OCI-M2 (cell line): ENCODE data around the gene PRM1.
"Not testable (repeated sequence)": the region's sequence is repeated elsewhere in the genome, so short reads cannot be mapped to it uniquely, and the experiment has no call there.

Experiments
- DNase-seq: peaks from one replicate; lab custom pipeline; 2025; ENCODE audit not compliant: unreplicated experiment; lab: John Stamatoyannopoulos, UW

The PRM1 gene

DNA sequence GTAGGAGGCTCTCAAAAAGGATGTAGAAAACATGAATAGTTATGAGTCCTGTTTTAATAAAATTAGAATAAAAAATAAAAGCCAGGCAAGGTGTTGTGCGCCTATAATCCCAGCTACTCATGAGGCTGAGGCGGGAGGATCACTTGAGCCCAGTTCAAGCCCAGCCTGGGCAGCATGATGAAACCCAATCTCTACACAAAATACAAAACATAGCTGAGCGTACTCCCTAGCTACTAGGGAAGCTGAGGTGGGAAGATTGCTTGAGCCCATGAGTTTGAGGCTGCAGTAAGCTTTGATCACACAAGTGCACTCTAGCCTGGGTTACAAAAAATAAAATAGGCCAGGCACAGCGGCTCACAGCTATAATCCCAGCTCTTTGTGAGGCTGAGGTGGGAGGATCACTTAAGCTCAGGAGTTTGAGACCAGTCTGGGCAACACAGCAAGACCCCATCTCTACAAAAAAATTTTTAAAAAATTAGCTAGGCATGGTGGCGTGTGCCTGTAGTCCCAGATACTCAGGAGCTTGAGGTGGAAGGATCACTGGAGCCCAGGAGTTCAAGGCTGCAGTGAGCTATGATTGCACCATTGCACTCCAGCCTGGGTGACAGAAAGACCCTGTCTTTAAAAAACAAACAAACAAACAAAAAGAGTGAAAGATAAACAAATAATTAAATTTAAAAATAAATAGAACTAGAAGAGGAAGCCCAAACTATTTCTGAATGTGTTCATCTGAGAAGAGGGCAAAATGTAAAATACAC lies 17.2 kb upstream of the PRM1 start:
- DNase-seq: no peak

GRCh38 chr16:11297492-11298142 lies 16.5 kb upstream of the PRM1 start:
- no peak for DNase-seq

DNA sequence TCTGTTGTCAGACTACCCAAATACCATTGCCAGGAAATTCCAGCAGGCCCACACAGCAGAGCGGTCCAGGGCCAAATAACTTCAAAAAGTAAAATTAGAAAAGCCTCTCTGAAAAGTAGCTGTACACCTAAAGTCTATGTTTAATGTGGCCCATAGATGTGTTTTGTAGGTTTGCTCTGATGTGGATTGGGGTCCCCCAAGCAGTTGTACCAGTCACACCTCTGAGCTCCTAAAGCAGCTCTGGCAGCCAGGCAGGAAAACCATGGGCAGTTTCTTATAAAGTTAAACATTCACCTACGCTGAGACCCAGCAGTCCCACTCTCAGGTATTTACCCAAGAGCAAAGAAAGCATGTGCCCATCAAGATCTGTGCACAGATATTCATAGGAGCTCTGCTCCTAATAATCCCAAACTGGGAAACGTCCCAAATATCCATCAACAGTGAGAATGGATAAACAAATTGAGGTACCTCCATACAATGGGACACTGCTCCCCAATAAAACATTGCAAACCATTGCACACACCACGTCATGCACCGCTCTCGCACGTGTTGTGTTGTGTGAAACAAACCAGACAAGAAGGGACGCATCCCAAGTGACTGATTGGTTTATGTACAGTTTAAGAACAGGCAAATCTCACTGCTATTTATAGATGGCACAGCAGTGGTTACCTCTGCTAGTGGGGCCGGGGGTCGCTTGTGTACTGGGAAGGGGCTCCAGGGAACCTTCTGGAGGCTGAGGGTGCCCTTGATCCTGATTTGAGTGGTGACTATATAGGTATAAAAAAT lies 15.8 kb upstream of the PRM1 start:
- no peak for DNase-seq

DNA sequence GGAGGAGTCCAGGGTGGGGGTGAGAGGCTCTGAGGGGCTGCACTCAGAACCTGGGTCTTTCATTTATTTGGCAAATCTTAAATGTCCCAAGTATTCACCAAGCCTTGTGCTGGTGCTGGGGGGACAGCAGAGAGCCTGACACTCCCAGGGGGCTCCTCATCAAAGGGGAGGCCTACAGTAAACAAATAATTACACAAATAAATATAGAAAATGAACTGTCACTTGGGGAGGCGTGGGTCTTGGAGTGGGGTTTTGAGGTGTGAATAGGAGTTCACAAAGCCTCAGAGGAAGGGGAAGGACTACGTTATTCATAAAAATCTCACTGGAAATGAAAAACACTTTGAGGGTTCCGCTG lies 15.2 kb upstream of the PRM1 start:
- no peak for DNase-seq

DNA sequence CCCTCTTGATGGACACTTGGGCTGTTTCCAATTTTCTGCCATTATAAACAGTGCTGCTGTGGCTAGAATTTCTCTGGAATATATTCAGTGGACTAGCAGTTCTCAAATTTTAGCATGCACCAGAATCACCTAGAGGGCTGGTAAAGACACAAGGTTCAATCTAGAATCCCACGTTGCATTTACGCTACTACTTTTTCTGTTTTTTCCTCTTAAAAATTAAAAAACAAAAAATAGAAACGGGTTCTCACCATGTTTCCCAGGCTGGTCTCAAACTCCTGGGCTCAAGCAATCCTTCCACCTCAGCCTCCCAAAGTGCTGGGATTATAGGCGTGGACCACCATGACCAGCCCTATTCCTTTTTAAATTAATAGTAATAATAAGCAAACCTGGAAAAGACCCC lies 14.5 kb upstream of the PRM1 start:
- no peak for DNase-seq

- DNase-seq: no peak
Observed at GRCh38 chr16:11292076-11292748, 11.1 kb upstream of the PRM1 start.

DNA sequence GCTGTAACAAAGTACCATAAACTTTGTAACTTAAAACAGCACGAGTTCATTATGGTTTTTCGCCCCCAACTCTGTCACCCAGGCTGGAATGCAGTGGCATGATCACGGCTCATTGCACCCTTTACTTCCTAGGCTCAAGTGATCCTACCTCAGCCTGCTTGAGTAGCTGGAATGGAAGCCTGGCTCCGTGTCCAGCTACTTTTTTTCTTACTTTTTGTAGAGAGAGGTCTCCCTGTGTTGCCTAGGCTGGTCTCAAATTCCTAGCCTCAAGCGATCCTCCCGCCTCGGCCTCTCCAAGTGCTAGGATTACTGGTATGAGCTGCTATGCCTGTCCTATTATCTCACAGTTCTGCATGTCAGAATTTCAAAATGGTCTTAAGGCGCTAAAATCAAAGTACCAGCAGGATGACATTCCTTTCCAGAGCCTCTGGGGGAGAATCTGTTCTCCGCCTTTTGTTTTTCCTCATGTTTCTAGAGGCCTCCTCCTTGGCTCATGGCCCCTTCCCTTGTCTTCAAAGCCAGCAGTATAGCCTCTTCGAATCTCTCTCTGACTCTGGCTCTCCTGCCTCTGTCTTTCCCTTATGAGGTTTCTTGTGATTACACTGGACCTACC lies 10.1 kb upstream of the PRM1 start:
- no peak for DNase-seq

GRCh38 chr16:11290102-11290893 lies 9.2 kb upstream of the PRM1 start:
- DNase-seq: no peak

DNA sequence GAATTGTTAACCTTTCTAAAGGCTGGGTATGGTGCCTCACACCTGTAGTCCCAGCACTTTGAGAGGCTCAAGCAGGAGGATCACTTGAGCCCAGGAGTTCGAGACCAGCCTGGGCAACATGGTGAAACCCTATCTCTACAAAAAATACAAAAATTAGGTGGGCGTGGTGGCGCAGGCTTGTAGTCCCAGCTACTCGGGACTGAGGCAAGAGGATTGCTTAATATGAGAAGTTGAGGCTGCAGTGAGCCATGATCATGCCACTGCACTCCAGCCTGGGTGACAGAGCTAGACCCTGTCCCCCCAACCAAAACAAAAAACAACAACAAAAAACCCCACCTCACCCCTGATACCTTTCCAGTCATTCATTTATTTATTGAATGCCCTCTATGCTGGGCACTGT lies 8.6 kb upstream of the PRM1 start:
- DNase-seq: not testable (repeated sequence)

DNA sequence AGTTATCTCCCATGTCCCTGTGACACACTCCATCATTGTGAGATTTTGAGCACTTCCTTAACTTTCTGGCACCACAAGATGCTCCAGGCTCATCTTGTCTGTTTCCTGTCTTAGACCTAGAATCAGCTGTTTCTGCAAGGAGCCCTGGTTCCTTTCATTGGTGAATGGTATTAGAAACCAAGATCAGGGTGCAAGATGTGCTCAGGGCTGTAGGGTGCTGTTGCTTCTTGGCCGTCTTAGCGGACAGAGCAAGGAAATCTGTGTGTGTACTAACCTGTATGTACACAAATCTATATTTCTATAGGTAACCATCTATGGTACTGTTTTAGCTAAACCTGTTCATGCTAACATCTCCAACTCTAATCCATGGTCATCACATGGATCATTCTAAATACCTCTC lies 8.1 kb upstream of the PRM1 start:
- DNase-seq: no peak

DNA sequence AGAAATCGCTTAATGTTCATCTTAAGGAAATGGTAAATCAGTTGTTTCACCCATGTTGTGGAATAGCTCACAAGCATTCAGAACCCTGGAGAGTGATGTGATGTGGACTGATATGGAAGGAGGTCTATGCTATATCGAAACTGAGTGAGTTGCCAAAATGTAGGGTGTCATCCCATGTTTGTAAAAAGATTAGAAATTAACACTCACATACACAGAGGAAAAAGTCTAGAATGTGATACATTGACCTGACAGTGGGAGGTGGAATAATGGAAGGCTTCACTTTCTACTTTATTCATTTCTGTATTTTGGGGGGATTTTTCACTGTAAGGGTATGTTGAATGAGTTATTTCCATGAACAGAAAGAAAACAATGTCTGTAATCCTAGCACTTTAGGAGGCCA lies 4.7 kb upstream of the PRM1 start:
- no peak for DNase-seq

- no peak for DNase-seq
Observed at GRCh38 chr16:11283820-11284248, 2.7 kb upstream of the PRM1 start.

- DNase-seq: no peak
Observed at GRCh38 chr16:11278681-11279628, 2.2 kb downstream of the PRM1 start.

DNA sequence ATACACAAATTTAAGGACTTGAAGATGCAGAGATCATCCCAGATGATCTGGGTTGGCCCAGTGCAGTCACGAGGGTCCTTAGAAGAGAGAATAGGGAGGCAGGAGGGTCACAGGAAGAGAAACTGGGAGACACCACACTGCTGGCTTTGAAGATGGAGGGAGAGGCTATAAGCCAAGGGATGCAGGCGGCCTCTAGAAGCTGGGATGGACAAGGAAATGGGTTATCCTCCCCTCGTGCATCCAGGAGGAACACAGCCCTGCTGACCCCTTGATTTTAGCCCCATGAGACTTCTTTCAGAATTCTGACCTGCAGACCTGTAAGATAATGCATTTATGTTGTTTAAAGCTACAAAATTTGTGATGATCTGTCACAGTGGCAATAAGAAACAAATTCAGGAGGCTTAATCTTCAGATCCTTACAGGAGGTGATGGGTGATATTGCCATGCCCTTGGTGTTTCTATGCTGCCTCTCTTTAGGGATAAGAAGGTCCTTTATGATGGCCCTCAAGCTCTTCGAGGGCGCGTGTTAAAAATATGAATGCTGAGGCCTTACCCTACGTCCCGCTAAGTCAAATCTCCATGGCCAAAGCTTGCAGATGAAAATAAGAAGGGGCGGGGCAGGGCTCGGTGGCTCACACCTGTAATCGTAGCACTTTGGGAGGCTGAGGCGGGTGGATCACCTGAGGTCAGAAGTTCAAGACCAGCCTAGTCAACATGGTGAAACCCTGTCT lies 3.4 kb downstream of the PRM1 start:
- DNase-seq: no peak

DNA sequence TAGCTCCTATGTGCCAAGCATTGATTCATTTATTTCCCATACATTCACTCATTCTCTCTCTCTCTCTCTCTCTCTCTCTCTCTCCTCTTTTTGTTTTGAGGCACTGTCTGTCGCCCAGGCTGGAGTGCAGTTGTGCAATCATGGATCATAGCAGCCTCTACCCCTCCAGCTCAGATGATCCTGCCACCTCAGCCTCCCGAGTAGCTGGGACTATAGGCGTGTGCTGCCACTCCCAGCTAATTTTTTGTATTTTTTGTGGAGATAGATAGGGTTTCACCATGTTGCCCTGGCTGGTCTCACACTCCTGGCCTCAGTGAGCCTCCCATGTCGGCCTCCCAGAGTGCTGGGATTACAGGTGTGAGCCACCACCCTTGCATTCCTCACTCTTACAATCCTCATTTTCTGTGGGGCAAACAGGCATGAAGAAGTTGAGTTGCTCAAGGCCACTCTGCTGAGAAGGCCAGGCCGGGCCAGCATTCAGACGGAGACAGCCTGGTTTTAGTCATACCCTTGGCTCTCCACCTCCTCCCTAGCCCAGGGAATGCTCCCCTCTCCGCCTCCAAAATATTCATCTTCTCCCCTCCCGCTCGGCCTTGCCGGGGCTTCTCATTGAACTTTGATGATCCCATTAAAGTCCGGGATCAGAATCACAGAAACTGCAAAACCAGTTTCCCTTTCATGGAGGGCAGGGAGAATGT lies 4.1 kb downstream of the PRM1 start:
- DNase-seq: no peak

- no peak for DNase-seq
Observed at GRCh38 chr16:11276143-11276895, 4.8 kb downstream of the PRM1 start, which contains the start of gene PRM2. Gene PRM2, minus strand, starts transcription at chr16:11276480. Its CDS starts 110 bp downstream, at chr16:11276370.

DNA sequence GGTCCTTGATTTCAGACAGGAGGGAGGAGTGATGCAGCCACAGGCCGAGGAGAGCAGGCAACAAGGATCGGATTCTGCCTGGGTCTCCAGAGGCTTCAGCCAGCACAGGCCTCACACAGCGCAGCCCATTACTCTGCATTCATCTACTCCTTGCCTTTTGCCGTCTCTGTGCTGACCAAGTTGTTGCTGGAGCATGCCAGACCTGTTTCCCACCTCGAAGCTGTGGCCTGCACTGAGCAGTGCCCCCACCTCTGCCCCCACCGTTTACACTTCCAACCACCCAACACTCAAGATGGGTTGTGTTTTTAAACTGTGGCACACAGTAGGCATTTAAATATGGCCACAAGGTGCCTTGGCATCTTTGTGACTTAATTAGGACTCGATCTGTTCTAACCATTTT lies 6.2 kb downstream of the PRM1 start:
- DNase-seq: no peak
